RPMI8226 (cell line): ENCODE data around the gene VSIG10L2.

Source experiments
- DNase-seq: peaks from one replicate; pipeline ENCODE4 v3.0.0-alpha.2; 2015

Gene VSIG10L2

GRCh38 chr11:125930076-125930450 lies 15.8 kb upstream of the VSIG10L2 start:
- no peak for DNase-seq

DNA sequence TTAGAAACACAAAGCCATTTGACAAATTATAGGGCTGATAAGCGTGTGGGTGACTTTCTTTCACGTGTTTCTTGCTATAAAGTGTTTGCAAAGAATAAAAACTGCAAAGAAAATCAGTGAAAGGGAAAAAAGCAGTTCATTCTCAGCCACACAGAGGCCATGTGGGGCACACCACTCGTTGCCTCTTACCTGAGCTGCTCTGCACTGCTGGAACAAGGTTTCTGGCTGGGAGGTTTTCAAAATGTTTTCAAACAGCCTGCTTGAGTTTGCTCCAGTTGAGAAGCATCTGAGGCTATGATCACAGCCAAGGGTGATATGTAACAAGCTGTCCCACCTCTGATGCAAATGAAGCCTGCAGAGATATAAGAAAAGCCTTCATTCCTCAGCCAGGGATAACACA lies 14.7 kb upstream of the VSIG10L2 start:
- no peak for DNase-seq

GRCh38 chr11:125931668-125932067 lies 14.2 kb upstream of the VSIG10L2 start:
- no peak for DNase-seq

- no peak for DNase-seq
Observed at GRCh38 chr11:125932301-125932700, 13.5 kb upstream of the VSIG10L2 start.

DNA sequence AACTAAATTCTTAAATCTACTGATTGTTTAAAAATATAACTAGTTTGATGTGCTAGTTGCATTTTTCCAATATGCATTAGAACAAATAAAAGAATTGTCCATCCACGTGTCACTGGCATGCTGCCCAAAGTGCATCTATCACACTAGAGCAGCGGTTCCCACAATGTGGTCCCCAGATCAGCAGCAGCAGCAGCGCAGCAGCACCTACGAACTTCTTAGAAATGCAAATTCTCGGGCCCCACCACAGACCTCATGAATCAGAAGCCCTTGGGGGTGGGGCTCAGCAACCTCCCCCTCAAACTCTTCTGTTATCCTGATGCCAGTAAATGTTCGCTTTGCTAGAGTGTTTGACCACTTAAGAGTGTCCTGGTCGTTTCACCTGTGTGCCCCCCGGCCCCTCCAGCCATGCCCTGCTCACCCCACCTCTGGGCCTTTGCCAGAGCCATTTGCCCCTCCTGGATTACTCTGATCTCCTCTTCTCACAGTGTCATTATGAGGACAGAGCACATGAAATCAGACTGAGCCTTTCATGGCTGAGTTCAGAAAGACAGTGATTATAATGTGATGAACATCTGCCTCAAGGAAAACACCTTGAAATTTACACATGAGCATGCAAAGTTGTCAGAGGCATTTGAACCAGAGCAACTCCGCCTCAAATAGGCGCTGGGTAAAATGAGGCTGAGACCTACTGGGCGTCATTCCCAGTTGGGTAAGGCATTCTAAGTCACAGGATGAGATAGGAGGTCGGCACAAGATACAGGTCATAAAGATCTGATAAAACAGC lies 12.6 kb upstream of the VSIG10L2 start:
- DNase-seq, result no peak

- DNase-seq, result no peak
Observed at GRCh38 chr11:125934473-125934872, 11.4 kb upstream of the VSIG10L2 start.

- no peak for DNase-seq
Observed at GRCh38 chr11:125935056-125935455, 10.8 kb upstream of the VSIG10L2 start.

- DNase-seq, result no peak
Observed at GRCh38 chr11:125935618-125936199, 10.1 kb upstream of the VSIG10L2 start.

DNA sequence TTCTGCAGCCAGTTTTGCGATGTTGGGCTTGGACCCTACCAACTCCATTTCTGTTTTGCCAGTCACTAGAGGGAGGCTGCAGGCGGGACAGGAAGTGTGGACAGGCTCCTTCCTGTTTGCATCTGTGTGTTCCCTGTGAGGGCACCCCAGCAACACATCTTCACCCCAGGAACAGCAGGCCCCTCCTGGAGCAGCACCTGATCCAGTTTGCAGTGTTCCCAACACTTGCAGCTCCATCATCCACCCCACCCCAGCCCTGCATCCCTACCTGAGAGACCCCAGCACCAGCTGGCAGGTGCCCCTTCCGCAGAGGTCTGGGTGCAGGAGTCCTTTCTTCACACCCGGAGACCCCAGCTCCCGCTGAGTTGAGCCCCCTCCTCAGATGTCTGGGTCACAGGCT lies 7.4 kb upstream of the VSIG10L2 start:
- DNase-seq, result no peak

GRCh38 chr11:125939081-125939521 lies 6.7 kb upstream of the VSIG10L2 start:
- DNase-seq, result no peak

DNA sequence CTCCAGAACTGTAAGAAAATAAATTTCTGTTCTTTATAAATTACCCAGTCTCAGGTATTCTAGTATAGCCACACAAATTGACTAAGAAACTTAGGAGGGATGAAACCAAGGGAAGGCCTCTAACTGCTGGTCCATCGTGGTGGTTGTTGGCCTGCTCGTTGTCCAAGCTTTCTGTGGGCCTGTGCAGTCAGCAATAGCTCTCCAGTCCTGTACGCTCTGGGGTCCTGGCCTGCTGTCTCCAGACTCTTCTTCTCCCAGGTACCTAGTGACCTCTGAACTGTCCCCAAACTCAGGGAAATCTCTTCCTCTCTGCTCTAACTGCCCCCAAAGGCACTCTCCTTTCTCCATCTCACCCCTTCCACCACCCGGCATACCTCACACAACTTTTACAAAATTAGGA lies 5.7 kb upstream of the VSIG10L2 start:
- DNase-seq, result no peak

DNA sequence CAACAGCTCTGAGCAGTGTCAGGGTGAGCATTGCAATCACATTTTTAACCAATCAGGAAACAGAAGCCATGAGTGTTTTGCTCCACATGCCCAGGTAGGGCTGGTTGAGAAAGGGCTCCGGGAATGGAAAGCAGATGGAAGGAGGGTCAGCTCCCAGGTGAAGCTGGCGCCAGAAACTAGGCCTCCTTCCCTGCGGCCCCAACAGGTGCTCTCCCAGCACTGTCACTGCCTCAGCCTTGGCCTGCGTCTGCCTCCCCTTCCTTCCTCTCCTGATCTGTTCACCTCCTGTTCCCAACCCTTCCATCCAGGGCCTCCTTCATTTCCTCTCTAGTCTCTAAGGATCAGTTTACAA lies 4.6 kb upstream of the VSIG10L2 start:
- no peak for DNase-seq

DNA sequence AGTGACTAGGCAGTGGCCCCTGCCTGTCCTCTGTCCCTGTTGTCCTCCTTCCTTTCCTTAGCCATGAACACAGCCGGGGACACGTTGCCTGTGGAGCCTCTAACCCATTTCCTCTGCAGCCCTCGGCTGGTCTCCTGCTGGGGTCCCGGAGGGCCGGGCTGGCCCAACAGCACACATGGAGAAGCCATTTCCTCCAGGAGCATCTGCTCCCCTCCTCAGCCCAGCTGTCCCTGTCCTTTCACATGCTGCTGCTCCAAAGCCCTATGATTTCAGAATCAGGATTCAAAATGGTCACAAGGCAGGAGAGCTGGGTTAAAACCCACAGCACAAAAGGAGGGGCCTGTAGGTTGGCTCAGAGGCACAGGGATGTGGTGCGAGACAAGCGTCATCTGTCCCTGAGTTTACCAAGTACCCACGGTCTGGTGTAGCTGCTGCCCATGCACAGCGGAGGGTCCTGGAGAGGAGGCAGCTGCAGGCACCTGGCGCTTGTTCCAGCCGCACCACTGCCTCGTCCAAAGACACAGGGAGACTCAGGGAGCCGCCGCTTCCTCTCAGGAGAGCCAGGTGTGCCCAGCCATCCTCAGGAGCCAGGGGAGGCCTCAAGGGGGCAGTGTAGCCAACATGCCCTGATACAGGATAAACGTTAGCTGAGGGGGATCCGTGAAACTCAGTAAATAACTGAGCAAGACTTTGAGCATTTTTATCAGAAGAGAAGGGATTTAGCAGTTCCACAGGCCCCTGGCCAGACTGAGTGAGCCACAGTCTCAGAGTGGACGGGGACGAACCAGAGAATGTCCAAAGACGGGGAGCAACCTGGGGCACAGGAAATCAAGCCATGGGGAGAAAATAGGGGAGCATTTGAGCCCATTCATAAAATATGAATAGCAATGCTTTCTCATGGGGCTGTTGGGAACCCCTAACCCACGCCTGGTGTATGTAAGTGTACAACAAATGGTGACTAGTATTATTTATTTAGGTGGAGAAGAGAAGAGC lies 3.9 kb upstream of the VSIG10L2 start:
- peak; percentile 48 for DNase-seq

DNA sequence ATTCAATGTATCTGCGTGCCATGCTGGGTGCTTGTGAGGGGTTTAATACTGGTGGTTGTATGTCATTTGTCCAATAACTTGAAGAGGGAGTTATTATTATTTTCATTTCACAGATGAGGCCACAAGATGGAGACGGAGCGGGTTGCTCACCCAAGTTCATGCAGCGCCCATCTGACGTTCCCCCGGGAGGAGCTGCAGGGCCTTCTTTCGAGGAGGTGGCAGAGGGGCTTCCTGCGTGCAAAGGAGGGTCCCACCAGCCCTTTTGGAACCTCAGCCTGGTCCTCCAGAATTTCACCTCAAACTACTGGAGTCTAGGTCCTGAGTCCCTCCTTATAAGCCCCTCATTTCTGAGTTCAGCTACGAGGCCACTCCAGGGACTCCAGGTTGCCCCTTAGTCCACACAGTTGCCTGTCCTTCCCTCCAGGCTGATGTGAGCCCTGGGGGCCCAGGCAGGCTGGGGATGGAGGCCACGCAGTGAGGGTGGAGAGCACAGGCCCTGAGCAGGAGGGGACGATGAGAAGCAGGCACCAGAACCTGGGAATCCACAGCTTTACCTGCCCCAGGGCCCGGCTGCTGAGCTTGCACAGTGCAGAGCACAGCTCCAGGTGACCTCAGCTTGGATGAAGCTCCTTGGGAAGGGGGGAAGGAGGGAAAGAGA lies 2.9 kb upstream of the VSIG10L2 start:
- no peak for DNase-seq

- DNase-seq, result no peak
Observed at GRCh38 chr11:125943661-125944349, 2.0 kb upstream of the VSIG10L2 start.

- no peak for DNase-seq
Observed at GRCh38 chr11:125944350-125945010, 1.4 kb upstream of the VSIG10L2 start.

DNA sequence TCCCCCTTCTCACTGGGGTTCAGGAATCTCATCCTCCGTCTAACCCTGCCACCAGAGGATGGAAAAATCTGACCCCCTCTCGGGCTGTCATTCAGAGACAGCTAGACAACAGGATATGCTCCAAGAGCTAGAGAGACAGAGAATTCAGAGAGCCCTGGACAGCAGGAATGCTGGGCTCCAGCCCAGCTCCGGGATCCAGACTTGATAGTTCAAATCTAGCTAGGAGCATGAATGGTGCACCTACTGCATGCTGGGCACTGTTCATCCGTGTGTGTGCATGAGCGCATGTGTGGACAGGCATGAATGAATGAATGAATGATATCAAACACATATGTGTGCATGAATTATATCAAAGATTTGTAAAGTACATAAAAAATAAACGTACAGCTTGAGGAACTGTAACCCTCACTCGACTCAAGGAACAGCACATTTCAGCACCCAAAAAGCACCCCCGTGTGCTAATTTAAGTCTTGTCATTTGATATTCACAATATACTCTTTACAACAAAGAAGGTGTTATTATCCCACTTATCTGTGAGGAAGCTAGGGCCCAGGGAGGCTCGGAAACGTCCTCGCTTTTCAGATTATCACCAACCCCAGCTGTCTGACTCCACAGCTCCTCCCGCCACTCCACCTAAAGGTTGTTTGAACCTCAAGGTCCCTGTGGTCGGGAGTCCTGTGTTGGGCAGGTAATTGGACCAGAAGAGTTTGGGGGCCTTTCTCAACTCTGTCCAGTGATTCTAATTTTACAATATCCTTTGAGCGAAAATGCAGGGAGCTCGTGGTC lies 640 bp upstream of the VSIG10L2 start:
- DNase-seq, result no peak

GRCh38 chr11:125946712-125947418 lies 1.0 kb downstream of the VSIG10L2 start:
- no peak for DNase-seq

DNA sequence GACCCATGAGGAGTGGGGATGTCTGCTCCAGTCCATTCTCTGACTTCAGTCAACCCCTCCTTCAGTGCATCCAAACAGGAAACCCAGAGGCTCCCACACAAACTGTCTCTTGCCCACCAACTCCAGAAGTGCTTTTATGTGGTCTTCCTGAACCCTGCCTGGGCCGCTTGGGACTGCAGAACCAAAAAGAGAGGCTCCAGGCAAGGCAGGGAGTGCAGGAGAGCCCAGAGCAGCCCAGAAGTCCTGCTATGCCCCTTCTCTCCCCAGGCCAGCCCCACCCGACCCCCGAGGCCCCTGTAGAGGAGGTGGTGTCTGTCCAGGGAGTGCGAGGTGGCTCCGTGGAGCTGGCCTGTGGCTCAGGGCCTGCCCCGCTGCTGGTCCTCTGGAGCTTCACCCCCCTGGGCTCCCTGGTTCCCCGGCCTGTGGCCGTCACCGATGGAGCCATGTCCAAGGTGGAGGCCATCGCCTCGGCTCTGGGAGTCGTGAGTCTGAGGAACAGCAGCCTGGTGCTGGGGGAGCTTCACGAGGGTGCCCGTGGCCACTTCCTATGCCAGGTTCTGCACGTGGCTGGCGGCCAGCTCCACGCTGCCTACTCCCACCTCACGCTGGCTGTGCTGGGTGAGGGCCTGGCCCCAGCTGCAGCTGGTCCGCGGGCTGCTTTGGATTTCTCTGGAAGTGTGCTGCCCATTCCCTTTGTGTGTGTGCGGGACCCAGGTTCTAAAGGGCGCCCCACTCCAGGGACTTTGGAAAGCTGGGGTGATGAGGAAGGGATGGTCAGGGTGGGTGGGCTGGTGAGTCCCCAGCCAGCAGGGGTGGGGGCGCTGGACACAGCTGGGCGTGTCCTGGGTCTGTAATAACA lies 1.8 kb downstream of the VSIG10L2 start:
- DNase-seq, result no peak
